ENCODE data around the gene PTPRD.
"Not testable (repeated sequence)": the region's sequence is repeated elsewhere in the genome, so short reads cannot be mapped to it uniquely, and the experiment has no call there.

The PTPRD gene

GRCh38 chr9:9099646-9100045, 1513.2 kb downstream of the PTPRD start:
- no peak for DNase-seq

- DNase-seq = not testable (repeated sequence)
These were observed 1515.5 kb downstream of the PTPRD start for GRCh38 chr9:9097254-9097653.

- no peak for DNase-seq
These were observed 1521.4 kb downstream of the PTPRD start for GRCh38 chr9:9091387-9091786.

GRCh38 chr9:9079473-9079872, 1533.3 kb downstream of the PTPRD start:
- no peak for DNase-seq

GRCh38 chr9:9078301-9078700, 1534.5 kb downstream of the PTPRD start:
- DNase-seq = no peak

GRCh38 chr9:9061627-9062026, 1551.2 kb downstream of the PTPRD start:
- DNase-seq = no peak

GRCh38 chr9:9054354-9054992, 1558.3 kb downstream of the PTPRD start:
- no peak for DNase-seq

- DNase-seq = no peak
These were observed 1567.2 kb downstream of the PTPRD start for GRCh38 chr9:9045572-9045971.

- DNase-seq = no peak
These were observed 1567.7 kb downstream of the PTPRD start for GRCh38 chr9:9045072-9045471.

GRCh38 chr9:9043788-9044187, 1569.0 kb downstream of the PTPRD start:
- DNase-seq = not testable (repeated sequence)

- DNase-seq = no peak
These were observed 1571.0 kb downstream of the PTPRD start for GRCh38 chr9:9041756-9042155.

GRCh38 chr9:9033022-9033421, 1579.8 kb downstream of the PTPRD start:
- DNase-seq = no peak

- DNase-seq = no peak
These were observed 1596.2 kb downstream of the PTPRD start for GRCh38 chr9:9016597-9016996.

GRCh38 chr9:9004810-9005209, 1608.0 kb downstream of the PTPRD start:
- DNase-seq = no peak

GRCh38 chr9:9002826-9003583, 1609.8 kb downstream of the PTPRD start:
- no peak for DNase-seq

- no peak for DNase-seq
These were observed 1632.2 kb downstream of the PTPRD start for GRCh38 chr9:8980496-8981013.

GRCh38 chr9:8978334-8978733, 1634.5 kb downstream of the PTPRD start:
- DNase-seq = no peak

GRCh38 chr9:8968350-8968749, 1644.5 kb downstream of the PTPRD start:
- not testable (repeated sequence) for DNase-seq

GRCh38 chr9:8963885-8964284, 1648.9 kb downstream of the PTPRD start:
- DNase-seq = no peak

GRCh38 chr9:8962084-8962483, 1650.7 kb downstream of the PTPRD start:
- DNase-seq = no peak

GRCh38 chr9:8961186-8961851, 1651.5 kb downstream of the PTPRD start:
- DNase-seq = no peak

- no peak for DNase-seq
These were observed 1652.5 kb downstream of the PTPRD start for GRCh38 chr9:8960254-8960653.

- no peak for DNase-seq
These were observed 1654.4 kb downstream of the PTPRD start for GRCh38 chr9:8958358-8958757.

GRCh38 chr9:8955315-8955714, 1657.5 kb downstream of the PTPRD start:
- no peak for DNase-seq

Data from cortex of kidney (tissue), 1 donor.